ENCODE measurements around the gene AUTS2.
A peak's percentile ranks its signal among the peaks of the same experiment; 100 is the strongest.

The AUTS2 gene

DNA sequence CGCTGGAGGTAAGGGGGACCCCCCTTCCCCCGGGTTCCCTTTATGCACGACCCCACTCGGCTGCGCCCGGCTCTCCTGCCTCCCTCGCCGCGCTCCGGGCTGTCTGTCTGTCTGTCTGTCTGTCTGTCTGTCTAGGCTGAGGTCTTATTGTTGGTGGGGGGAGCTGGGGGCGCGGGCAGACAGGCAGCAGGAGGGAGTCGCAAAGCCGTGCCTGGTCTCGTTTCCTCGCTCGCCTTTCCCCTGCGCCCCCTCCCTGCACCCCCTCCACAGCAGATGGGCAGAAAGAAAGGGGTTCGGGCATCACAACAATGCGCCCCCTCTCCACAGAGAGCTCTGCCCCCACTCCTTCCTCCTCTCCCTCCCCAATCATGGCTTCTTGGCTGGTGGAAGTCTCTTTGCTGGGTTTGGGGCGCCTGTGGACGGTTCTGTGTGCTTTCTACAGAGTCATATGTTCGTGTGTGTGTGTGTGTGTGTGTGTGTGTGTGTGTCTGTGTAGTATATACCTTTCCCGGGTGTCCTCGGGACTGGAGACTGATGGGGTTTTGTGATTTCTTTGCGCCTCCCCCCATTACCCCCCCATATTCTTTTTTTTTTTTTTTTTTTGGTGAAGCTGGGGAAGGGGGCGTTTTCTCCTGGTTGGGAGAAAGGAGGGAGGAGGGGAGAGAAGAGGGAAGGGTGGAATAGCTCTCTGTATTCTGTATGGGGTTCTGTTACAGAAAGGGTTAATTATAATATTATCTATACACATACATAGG lies 1.9 kb downstream of the AUTS2 start:
- DNase-seq (ENCODE audit: low spot score) (peak; percentile 12), FAIRE-seq (no peak)

DNA sequence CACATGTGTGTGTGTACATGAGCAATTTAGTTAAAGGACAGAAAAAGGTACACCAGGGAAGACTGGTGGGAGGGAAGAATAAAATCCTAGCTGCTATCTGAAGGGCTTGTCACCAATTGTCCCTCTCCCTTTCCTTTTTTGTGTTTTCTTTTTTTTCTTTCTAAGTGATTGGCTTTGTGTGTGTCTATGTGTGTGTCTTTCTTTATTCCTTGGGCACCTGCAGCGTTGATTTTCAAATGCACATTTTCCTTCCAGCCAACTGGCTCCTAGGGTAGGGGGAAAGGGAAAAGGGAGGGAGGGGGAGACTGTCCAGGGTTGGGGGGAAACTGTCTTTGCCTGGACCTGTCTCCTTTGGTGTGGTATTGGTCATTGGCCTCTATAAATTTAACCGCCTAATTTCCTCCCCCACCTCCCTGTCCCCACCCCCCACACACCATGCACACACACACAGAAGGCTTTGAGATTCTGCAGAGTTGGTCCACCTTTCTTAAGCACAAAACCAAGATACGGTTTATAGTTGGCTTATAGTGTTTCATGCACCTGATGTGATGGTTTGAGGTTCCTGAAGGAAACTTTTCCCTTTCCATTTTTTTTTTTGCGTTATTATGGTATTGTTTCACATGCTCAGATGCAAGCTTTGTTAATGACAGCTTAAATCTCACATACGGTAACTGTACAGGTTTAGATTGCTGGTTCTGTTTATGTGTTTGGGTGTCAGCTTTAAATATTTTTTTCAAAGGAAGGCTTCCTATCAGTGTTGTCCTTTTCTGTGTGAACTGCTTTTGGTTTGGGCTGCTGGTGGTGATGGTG lies 2.6 kb downstream of the AUTS2 start:
- FAIRE-seq (no peak), DNase-seq (ENCODE audit: low spot score) (no peak)

DNA sequence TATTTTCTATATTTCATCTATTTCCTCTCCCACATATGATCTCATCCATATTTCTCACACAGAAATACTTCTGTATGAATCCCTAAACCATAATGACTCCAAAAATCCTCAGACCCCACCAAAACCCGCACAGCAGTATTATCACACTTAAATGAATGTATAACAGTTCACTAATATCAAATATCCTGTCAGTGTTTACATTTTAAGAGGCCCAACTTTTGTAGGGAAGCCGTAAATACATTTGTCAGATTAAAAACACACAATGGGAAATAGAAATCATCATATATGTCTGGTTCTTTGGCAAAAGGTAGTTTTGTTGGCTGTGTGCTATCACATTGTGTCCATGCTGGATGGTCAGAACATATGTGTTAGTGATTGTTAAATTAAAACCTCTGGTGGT lies 4.2 kb downstream of the AUTS2 start:
- FAIRE-seq (no peak), DNase-seq (ENCODE audit: low spot score) (no peak)

DNA sequence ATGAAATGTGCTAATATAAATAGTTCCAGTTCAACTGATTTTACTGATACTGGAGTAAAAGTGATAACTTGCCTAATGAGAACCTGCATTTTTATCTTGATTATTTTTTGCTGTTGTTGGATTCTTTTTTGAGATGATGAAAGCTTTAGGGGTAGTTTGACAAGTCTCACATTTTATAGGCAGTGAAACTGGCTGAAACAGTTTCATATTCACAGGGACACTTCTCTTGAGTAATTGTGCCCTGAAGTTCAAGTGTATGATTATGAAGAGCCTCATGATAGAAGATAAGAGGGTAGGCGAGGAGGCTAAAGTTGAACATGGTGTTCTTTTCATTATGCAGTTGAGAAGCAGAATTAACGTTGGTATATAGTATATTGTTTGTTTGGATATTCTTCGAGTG lies 5.1 kb downstream of the AUTS2 start:
- DNase-seq (ENCODE audit: low spot score) (no peak), FAIRE-seq (no peak)

DNA sequence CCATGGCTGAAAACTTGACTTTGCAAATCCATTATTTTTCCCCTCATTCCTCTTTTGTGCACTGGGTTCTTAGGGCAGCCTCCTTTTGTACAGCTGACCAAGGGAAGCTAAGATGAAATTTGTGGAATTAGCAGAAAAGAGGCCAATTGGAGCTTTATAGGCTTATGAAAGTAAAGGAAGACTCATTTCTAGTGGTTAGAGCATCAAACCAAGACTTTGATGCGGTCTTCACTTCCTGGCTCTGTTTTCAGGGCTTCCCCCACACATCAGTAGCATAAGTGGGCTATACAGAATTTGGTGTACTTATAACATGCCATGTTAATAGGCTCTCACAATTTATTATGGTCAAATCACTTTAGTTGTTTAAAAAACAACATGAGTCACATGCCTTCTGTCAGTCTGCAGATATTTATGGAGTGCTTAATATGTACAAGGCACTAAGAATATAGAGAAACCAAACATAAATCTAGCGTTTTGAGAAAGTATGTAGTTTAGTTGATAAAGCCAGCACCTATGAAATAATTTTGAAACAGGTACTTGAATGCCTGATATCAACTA lies 5.7 kb downstream of the AUTS2 start:
- FAIRE-seq, result no peak
- no peak for DNase-seq (ENCODE audit: low spot score)

DNA sequence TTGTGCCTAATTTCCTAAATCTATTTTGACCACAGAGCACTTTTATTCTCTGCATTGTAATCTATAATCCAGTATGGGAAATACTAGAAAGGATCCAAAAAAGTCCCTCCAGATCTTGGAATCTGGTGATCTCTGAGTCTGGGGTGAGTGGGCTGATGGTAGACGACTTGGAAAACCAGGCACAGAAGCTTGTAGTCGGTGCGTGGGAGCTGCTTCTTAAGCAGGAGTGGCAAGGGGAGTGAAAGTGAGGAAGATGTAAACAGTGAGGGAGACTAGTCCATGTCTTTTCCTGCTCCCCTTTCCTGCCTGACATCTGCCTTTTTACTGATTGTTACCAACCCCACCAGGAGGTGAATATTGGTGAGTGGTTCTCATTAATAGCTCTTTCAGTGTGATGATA lies 6.8 kb downstream of the AUTS2 start:
- no peak for DNase-seq (ENCODE audit: low spot score)
- FAIRE-seq, result no peak

DNA sequence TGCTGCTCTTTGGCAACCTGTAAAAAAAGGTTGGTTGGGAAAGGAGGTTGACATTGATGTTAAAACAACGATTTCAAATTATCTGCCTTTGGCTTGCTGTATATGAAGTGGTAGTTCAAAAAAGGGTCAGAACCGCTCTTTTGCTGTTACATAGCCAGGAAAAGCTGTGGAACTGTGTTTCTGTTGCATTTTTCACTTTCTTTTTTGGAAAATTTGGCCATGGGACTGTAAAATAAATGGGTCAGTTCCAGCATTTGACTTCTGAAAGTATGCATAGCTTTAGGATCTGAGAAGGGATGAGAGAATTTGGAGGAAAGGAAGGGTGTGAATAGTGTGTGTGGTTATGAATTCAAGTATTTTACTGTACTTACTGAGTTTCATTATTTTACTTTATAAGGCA lies 7.3 kb downstream of the AUTS2 start:
- no peak for DNase-seq (ENCODE audit: low spot score)
- no peak for FAIRE-seq

DNA sequence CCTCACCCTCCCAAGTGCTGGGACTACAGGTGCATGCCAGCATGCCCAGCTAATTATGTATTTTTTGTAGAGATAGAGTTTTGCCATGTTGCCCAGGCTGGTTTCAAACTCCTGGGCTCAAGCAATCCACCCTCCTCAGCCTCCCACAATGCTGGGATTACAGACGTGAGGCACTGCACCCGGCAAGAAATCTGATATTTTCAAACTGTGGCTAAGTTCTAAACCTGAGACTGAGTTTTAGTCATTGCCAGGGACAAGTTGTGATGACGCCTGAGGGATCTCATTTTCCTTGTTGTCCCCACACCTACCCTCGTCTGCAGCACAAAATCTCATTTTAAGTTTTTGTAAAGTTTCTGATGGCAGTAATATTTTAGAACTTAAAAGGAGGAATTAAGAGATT lies 9.8 kb downstream of the AUTS2 start:
- DNase-seq (ENCODE audit: low spot score) (no peak), FAIRE-seq (no peak)

DNA sequence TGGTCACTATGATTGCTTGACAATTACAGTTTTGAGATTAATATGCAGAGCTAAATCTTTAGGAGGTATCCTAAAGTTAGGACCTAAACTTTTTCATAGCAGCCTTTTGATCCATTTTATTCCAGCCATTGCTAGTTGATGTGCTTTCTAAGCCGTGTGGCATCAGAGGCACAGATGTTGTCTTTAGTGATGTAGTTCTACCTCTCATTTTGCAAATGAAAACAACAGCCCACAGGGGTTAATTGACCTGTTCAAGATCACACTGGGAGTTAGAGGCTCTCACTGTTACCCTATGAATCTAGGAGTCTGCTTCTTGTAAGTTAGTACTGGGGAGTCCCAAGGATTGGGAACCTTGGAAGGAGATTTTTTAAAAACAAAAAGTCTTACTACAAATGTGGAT lies 10.6 kb downstream of the AUTS2 start:
- FAIRE-seq (no peak), DNase-seq (ENCODE audit: low spot score) (no peak)

DNA sequence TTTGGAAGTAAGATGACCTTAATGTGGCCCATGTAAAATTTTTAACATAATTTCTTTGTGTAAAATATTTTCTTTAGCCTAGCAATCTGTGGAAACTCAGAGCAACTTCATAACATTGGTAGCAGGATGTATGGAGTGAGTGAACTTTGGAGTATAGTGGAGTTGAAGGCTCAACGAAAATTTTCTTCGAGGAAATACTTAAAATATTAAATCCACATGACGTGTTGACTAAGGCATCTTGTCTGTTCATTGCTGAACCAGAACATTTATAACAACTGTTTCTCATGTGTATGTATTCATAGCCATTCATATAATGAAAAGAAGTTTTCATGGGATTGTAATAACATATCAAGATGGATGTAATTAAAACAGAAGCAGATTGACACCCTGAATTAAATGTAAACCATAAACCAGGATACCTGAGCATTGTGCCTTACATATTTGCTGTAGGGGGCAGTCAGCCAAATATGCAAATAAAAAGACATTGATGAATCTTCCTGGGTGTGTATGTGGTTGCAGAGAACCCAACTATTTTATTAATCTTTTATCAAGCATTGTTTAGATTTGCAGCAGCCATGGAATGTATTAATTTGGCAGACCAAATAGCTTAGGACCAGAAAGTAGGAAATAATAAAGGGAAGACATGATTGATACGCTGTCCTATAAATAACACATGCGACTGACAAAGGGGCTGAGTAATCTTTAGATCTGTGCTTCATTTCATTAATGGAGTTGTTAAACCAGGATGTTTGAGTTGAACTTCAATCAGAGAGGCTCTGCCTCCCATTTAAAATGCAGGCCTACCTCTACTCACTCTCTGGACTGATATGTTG lies 11.5 kb downstream of the AUTS2 start:
- no peak for FAIRE-seq
- DNase-seq (ENCODE audit: low spot score), result no peak

DNA sequence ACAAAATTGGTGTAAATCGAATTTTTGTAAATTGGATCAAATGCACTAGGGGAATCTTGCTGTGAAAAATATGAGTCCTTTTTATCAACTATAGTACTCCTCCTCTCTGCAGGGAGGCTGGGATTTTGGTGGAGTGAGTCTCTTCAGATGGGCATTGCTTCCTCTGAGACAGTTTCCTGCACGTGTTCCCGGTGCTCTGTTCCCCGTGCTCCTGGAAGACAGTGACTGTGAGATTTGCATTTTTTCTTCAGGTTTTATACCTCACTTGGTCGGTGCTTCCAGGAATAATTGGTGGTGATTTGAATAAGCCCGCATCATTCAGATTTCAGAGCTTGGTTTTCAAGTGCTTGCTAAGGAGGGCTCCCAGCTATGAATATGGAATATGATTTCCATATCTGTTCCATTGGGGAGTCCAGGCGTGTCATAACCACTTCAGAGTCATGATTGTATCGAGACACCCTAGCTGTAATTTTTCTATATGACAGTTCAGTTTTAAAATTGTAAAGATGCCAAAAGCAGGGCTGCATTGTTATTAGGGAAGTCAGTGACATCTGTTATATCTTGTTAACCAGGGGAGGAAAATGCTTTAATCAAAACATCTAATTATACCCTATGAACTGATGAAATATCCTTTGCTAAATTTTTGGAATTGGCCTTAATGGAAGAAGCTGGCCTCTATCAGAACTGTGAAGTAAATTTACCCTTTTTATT lies 12.3 kb downstream of the AUTS2 start:
- FAIRE-seq (no peak), DNase-seq (ENCODE audit: low spot score) (no peak)

DNA sequence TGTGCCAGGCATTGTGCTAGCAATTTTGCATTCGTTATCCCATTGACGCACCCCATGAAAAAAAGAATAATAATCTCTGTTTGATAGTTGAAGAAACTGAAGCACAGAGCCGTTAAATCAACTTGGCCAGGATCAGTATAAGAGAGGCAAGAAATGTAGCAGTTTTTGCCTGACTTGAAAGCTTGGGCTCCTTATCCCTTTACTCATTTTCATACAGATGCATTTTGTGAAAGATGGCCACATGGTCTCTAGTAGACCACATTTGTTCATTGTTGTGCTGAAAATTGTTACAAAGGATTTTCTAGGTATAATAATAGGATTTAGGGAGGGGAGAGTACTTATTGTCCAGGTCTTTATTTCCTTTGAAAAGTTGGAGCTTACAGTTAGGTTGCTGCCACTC lies 14.7 kb downstream of the AUTS2 start:
- FAIRE-seq (no peak), DNase-seq (ENCODE audit: low spot score) (no peak)

DNA sequence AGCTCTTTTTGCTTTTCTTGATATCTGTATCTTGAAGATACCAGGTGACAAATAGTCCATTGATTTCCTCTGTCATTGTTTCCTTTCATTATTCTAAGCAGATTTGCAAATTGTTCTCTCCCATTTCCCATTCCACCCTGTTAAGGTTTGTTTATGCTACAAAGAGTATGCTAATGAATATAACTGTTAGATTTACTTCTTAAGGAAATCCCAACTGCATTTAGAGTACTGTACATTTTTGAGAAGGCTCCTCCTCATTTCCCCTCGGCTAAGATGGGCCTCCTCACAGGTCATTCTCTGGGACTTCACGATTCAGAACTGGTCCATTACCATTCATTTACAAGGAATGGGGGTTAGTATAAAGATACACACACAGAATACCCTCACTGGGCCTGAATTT lies 15.6 kb downstream of the AUTS2 start:
- FAIRE-seq, result no peak

DNA sequence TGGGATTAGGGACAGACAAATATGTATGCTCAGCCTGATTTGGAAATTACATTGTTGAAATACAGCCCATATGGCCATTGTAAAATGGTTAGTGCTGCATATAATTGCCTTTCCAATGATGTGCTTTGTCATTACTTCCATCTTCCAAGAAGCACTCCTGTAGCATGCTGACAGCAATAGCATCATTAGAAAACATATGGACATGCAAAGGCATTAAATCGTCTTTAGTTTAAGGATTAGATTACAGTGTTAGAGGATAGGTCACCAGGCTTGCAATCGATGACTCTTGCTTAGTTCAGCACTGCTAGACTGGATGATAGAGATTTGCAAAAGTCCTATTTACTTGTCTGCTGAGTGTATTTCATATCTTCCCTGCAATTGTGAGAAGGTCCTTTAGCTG lies 17.4 kb downstream of the AUTS2 start:
- no peak for FAIRE-seq

More for the DNA sequence above, 15.6 kb downstream of the AUTS2 start:
- no peak for DNase-seq (ENCODE audit: low spot score)

DNA sequence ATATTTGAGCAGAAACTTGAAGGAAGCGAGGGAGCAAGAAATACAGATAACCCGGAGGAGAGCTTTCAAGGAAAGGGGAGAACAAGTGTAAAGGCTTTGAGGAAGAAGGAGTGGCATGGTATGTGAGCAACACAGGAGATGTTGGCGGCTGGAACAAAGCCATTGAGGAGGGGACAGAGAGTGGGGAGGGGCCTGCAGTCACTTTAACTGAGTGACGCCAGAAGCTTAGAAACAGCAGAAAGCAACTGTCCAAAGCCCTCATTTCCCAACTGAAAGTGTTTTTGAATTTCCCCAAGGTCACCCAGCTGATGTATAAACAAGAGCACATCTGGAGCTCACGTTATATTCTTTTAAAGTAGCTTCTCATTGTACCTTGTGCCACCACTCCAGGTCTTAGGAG lies 19.1 kb downstream of the AUTS2 start:
- FAIRE-seq, result no peak
- DNase-seq (ENCODE audit: low spot score), result no peak

More for the DNA sequence above, 17.4 kb downstream of the AUTS2 start:
- DNase-seq (ENCODE audit: low spot score), result no peak

DNA sequence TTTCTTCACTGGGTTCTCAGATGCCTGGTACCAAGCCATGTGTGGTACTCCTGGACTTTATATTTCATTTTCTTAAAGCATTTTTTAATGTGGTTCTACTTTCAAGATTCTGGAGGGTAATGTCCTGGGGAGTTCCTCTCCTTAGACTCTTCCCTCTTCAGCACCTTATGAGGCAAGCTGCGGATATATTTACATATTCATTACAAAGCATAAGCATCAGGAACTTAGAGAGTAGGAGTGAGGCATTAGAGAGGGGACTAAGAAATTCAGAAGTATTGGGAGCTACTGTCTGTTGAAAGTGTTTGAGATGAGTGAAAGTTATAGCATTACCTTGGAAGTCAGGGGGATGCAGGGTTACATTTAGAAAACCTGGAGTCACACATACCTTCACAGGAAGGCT lies 20.8 kb downstream of the AUTS2 start:
- FAIRE-seq, result no peak
- DNase-seq (ENCODE audit: low spot score), result no peak

DNA sequence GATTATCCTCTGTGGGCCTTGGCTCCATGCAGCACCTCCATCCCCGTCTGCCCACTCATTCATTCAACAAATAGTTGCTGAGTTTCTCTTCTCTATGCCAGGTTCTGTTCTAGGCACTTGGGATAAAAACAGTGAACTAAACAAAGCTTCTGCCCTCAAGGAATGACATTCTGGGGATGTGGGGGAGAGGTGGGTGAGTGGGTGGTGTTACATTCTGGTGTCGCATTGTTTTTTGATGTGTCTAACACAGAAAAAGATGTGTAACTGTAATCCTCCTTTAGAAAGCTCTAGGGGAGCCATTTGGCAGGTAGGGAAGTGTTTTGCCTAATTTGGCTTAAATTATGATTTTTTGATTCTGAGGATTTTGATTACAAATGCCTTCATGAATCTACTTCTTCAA lies 21.4 kb downstream of the AUTS2 start:
- FAIRE-seq, result no peak
- DNase-seq (ENCODE audit: low spot score), result no peak

DNA sequence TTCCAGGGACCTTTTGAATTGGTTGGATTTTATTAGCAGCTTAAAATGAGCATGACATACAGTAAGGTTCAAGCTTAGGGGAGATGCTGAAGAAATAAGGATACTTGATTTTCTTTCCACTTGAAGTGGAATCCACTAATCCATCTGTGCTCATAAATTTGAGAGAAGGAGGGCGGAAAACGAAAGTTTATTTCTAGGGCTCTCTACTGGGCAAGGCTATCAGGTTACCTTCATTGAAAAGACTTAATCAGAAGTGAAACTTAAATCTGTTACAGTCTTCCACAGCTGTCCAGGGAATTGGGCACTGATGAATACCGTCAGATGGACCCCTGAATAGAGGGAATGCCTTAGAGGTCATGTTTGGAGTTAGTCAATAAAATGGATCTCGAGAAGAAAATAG lies 21.8 kb downstream of the AUTS2 start:
- FAIRE-seq (no peak), DNase-seq (ENCODE audit: low spot score) (no peak)

DNA sequence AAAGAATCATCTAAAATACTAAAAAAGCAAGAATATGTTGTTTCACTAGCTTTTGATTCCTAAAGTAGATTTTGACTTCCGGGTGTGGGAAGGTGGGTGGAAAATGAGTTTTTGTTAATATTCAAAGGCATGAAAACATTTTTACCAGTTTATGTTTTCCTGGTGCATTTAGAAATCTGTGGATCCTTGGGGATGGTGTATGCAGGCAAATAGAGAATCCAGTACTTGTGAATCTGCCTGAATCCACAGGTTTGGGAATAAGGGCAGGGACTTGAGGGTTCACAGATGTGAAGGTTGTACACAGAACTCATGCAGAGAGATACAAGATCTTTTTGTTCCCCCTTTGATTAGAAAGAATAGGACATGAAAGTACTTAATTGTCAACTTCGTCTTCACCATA lies 22.4 kb downstream of the AUTS2 start:
- DNase-seq (ENCODE audit: low spot score) (no peak), FAIRE-seq (no peak)

DNA sequence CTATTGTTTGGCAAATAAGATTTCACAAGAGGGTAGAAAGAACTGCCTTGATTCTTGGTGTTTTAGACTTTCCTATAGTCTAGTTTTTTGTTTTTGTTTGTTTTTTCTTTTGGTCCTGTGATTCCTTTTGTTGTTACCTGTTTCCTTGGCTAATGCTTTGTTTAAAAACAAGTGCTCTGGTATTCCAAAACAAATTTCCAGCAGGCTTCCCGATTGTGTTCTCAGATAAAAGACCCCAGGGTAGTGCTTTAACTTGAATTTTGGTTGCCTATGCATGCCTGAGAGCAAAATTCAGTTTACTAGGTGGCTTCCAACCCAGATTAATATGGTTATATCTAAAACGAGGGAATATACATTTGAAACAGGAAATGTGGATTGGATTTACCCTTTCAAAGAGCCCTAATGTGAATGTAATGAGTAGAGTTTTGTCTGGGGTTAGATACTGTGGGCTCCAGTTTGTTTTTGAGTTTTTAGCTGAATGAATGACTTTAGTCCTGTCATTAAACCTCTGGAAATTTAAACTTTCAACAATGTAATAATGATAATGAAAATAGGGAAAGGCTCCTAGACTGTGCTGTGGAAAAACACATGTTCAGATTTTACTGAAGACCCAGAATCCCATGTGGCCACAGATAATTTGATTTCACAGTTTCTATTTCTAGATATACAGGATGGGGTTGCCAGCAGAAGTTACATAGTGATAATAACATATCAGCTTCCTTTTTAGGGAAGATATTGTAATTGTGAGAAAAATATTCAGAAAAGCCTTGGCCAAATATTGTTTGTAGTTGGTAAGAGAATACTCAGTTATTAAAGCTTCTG lies 23.9 kb downstream of the AUTS2 start:
- no peak for DNase-seq (ENCODE audit: low spot score)
- no peak for FAIRE-seq
